ENCODE data around the gene CCL24.

DNA sequence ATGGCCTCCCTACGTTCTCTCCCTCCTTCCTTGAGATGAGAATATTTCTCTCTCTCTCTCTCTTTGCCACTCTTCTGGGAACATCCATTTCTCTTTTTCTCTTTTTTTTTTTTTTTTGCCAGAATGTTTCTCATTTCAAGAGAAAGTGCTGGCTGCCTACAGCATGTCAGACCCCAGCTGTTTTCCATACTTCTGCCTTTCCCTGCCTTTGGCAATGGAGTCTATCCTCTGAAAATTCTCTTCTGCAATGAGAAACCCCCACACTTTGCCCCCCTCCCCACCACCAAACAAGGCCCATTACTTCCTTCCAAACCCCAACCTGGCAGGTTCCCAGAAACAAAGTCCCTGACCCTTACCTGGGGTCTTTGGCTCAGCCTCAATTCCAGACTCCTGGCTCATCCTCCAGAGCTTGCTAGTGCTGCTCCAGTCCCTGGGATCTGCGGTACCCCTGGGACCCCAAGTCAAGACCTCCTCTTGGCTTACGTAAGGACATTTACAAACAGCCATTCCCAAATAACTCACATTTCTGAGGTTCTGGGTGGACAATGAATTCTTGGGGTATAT, 24.2 kb downstream of the CCL24 start:
- no peak for TF ChIP-seq POLR2AphosphoS5 (IDR thresholded peaks at IDR 0.05; ENCODE audit: low read depth, low read length)
- no peak for TF ChIP-seq POLR2A (IDR thresholded peaks at IDR 0.05; ENCODE audit: low read depth, low read length)
